HEK293 (cell line): ENCODE data around the gene PRG3.

ENCODE experiments used
- CTCF ChIP-seq: fragments of 450-650 bp; formaldehyde crosslinking; IDR thresholded peaks from 2 replicates; pipeline ENCODE4 v1.5.1; 2016; ENCODE audit warnings: missing biosample characterization, missing genetic modification characterization
- GFI1B ChIP-seq: fragments of 450-650 bp; formaldehyde crosslinking; IDR thresholded peaks from 2 replicates; pipeline ENCODE4 v1.5.1; 2016; ENCODE audit warnings: missing biosample characterization, missing genetic modification characterization
- ZBTB8A ChIP-seq: fragments of 450-650 bp; formaldehyde crosslinking; IDR thresholded peaks from 2 replicates; pipeline ENCODE4 v1.5.1; 2016; ENCODE audit warnings: missing biosample characterization, missing genetic modification characterization
- ZNF121 ChIP-seq: fragments of 450-650 bp; formaldehyde crosslinking; IDR thresholded peaks from 2 replicates; pipeline ENCODE4 v1.5.1; 2016; ENCODE audit warnings: missing biosample characterization, missing genetic modification characterization
- ZNF16 ChIP-seq: fragments of 450-650 bp; formaldehyde crosslinking; IDR thresholded peaks from 2 replicates; pipeline ENCODE4 v1.5.1; 2016; ENCODE audit warnings: low read depth, missing biosample characterization, missing genetic modification characterization
- ZNF791 ChIP-seq: fragments of 450-650 bp; formaldehyde crosslinking; IDR thresholded peaks from 2 replicates; pipeline ENCODE4 v1.5.1; 2016; ENCODE audit warnings: missing biosample characterization, missing genetic modification characterization
- TF ChIP-seq, protein P1 (sequence below): fragments of 450-650 bp; formaldehyde crosslinking; IDR thresholded peaks from 2 replicates; pipeline ENCODE4 v1.5.1; 2016; ENCODE audit warnings: missing biosample characterization, missing genetic modification characterization, low read depth
- TF ChIP-seq, protein P2 (sequence below): fragments of 450-650 bp; formaldehyde crosslinking; IDR thresholded peaks from 2 replicates; pipeline ENCODE4 v1.5.1; 2017; ENCODE audit warnings: missing biosample characterization, missing genetic modification characterization

GRCh38 chr11:57327721-57328120, 53.2 kb downstream of the PRG3 start:
- TF ChIP-seq, protein P1, sequence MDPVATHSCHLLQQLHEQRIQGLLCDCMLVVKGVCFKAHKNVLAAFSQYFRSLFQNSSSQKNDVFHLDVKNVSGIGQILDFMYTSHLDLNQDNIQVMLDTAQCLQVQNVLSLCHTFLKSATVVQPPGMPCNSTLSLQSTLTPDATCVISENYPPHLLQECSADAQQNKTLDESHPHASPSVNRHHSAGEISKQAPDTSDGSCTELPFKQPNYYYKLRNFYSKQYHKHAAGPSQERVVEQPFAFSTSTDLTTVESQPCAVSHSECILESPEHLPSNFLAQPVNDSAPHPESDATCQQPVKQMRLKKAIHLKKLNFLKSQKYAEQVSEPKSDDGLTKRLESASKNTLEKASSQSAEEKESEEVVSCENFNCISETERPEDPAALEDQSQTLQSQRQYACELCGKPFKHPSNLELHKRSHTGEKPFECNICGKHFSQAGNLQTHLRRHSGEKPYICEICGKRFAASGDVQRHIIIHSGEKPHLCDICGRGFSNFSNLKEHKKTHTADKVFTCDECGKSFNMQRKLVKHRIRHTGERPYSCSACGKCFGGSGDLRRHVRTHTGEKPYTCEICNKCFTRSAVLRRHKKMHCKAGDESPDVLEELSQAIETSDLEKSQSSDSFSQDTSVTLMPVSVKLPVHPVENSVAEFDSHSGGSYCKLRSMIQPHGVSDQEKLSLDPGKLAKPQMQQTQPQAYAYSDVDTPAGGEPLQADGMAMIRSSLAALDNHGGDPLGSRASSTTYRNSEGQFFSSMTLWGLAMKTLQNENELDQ (tag by site-specific recombination) = no peak
- TF ChIP-seq CTCF (tag by site-specific recombination) (no peak), ZNF16 (tag by site-specific recombination) (no peak), GFI1B (tag by site-specific recombination) (no peak), ZBTB8A (no peak), ZNF121 (tag by site-specific recombination) (no peak), ZNF791 (no peak)
- TF ChIP-seq, protein P2, sequence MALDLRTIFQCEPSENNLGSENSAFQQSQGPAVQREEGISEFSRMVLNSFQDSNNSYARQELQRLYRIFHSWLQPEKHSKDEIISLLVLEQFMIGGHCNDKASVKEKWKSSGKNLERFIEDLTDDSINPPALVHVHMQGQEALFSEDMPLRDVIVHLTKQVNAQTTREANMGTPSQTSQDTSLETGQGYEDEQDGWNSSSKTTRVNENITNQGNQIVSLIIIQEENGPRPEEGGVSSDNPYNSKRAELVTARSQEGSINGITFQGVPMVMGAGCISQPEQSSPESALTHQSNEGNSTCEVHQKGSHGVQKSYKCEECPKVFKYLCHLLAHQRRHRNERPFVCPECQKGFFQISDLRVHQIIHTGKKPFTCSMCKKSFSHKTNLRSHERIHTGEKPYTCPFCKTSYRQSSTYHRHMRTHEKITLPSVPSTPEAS (tag by site-specific recombination) = no peak
